8988T (cell line): ENCODE measurements around the gene KIAA2012.

Source experiments
- DNase-seq: peaks from one replicate; pipeline ENCODE4 v3.0.0; 2011

Gene KIAA2012

GRCh38 chr2:202157211-202157990 lies 84.3 kb downstream of the KIAA2012 start:
- no peak for DNase-seq

GRCh38 chr2:202158796-202159195 lies 85.7 kb downstream of the KIAA2012 start:
- no peak for DNase-seq

- no peak for DNase-seq
These were observed 88.2 kb downstream of the KIAA2012 start for GRCh38 chr2:202161151-202161835.

GRCh38 chr2:202164411-202164810 lies 91.4 kb downstream of the KIAA2012 start:
- no peak for DNase-seq

- no peak for DNase-seq
These were observed 92.2 kb downstream of the KIAA2012 start for GRCh38 chr2:202165208-202165607.

GRCh38 chr2:202165945-202166344 lies 92.9 kb downstream of the KIAA2012 start:
- DNase-seq: no peak

- no peak for DNase-seq
These were observed 96.1 kb downstream of the KIAA2012 start for GRCh38 chr2:202169131-202169530.

GRCh38 chr2:202169832-202170424 lies 96.9 kb downstream of the KIAA2012 start:
- DNase-seq: no peak

GRCh38 chr2:202171241-202171825 lies 98.3 kb downstream of the KIAA2012 start:
- DNase-seq: no peak

- no peak for DNase-seq
These were observed 99.6 kb downstream of the KIAA2012 start for GRCh38 chr2:202172439-202173211.

- DNase-seq: no peak
These were observed 105.4 kb downstream of the KIAA2012 start for GRCh38 chr2:202178346-202178958.

- DNase-seq: no peak
These were observed 111.5 kb downstream of the KIAA2012 start for GRCh38 chr2:202184557-202184956.

- no peak for DNase-seq
These were observed 112.1 kb downstream of the KIAA2012 start for GRCh38 chr2:202185156-202185555.

GRCh38 chr2:202186641-202187202 lies 113.7 kb downstream of the KIAA2012 start:
- DNase-seq: no peak

- DNase-seq: no peak
These were observed 114.5 kb downstream of the KIAA2012 start for GRCh38 chr2:202187570-202187969.

- no peak for DNase-seq
These were observed 120.2 kb downstream of the KIAA2012 start for GRCh38 chr2:202193305-202193704.

- DNase-seq: no peak
These were observed 120.9 kb downstream of the KIAA2012 start for GRCh38 chr2:202193881-202194353.

GRCh38 chr2:202194418-202194817 lies 121.4 kb downstream of the KIAA2012 start:
- no peak for DNase-seq

GRCh38 chr2:202196727-202197126 lies 123.7 kb downstream of the KIAA2012 start:
- DNase-seq: no peak

- DNase-seq: no peak
These were observed 128.4 kb downstream of the KIAA2012 start for GRCh38 chr2:202201220-202202160.

- DNase-seq: no peak
These were observed 130.3 kb downstream of the KIAA2012 start for GRCh38 chr2:202203348-202203747.
